SK-N-SH treated with all-trans-retinoic acid at 6 μM for 48 hours (cell line): ENCODE results near the gene ARHGAP8.

ENCODE experiments used
- ATAC-seq: fragments of 200-7000 bp; cut with Tn5 transposase; 3 replicates; pipeline ENCODE4 v1.9.1; 2020; ENCODE audit warnings: mild to moderate bottlenecking, moderate library complexity
- ARNTL ChIP-seq: fragments of 450-650 bp; formaldehyde crosslinking; IDR thresholded peaks from 2 replicates; pipeline ENCODE4 v1.5.0; 2020; ENCODE audit warnings: low read depth, mild to moderate bottlenecking, moderate library complexity, borderline replicate concordance
- BACH2 ChIP-seq: fragments of 250-450 bp; sonication (Bioruptor Pico); IDR thresholded peaks from 2 replicates; pipeline ENCODE4 v1.9.0; 2021; ENCODE audit warnings: mild to moderate bottlenecking, borderline replicate concordance
- CREB5 ChIP-seq: fragments of 250-450 bp; sonication (Bioruptor Pico); IDR thresholded peaks from 2 replicates; pipeline ENCODE4 v1.5.1; 2020; ENCODE audit warnings: low read depth, mild to moderate bottlenecking, moderate library complexity
- CSDC2 ChIP-seq: fragments of 250-450 bp; sonication (Bioruptor Pico); IDR thresholded peaks from 2 replicates; pipeline ENCODE4 v1.5.0; 2020; ENCODE audit warnings: mild to moderate bottlenecking, moderate library complexity
- CSRNP3 ChIP-seq: fragments of 250-450 bp; sonication (Bioruptor Pico); IDR thresholded peaks from 2 replicates; pipeline ENCODE4 v1.5.1; 2021; ENCODE audit warnings: mild to moderate bottlenecking, moderate library complexity
- ESRRG ChIP-seq: fragments of 250-450 bp; sonication (Bioruptor Pico); IDR thresholded peaks from 2 replicates; pipeline ENCODE4 v1.6.1; 2021; ENCODE audit warnings: mild to moderate bottlenecking
- GLIS3 ChIP-seq: fragments of 250-450 bp; sonication (Bioruptor Pico); IDR thresholded peaks from 2 replicates; pipeline ENCODE4 v1.5.0; 2020; ENCODE audit warnings: mild to moderate bottlenecking, moderate library complexity
- OSR1 ChIP-seq: fragments of 250-450 bp; sonication (Bioruptor Pico); IDR thresholded peaks from 2 replicates; pipeline ENCODE4 v1.8.0; 2022; ENCODE audit warnings: moderate library complexity, mild to moderate bottlenecking, inconsistent platforms
- PATZ1 ChIP-seq: fragments of 250-450 bp; sonication (Bioruptor Pico); IDR thresholded peaks from 2 replicates; pipeline ENCODE4 v1.8.0; 2020; ENCODE audit warnings: mild to moderate bottlenecking, moderate library complexity, borderline replicate concordance
- POU6F1 ChIP-seq: fragments of 250-450 bp; sonication (Bioruptor Pico); IDR thresholded peaks from 2 replicates; pipeline ENCODE4 v1.8.0; 2021; ENCODE audit warnings: low read depth, mild to moderate bottlenecking, moderate library complexity, borderline replicate concordance
- PPARA ChIP-seq: fragments of 250-450 bp; sonication (Bioruptor Pico); IDR thresholded peaks from 2 replicates; pipeline ENCODE4 v1.5.0; 2020; ENCODE audit warnings: mild to moderate bottlenecking, borderline replicate concordance
- RARB ChIP-seq: fragments of 250-450 bp; sonication (Bioruptor Pico); IDR thresholded peaks from 2 replicates; pipeline ENCODE4 v1.8.0; 2021; ENCODE audit warnings: mild to moderate bottlenecking, moderate library complexity
- SNAI2 ChIP-seq: fragments of 250-450 bp; sonication (Bioruptor Pico); IDR thresholded peaks from 2 replicates; pipeline ENCODE4 v1.5.0; 2020; ENCODE audit warnings: mild to moderate bottlenecking, moderate library complexity
- TCF4 ChIP-seq: fragments of 250-450 bp; sonication (Bioruptor Pico); IDR thresholded peaks from 2 replicates; pipeline ENCODE4 v1.8.0; 2021; ENCODE audit warnings: mild to moderate bottlenecking, moderate library complexity, borderline replicate concordance
- TOX ChIP-seq: fragments of 250-450 bp; sonication (Bioruptor Pico); IDR thresholded peaks from 2 replicates; pipeline ENCODE4 v1.8.0; 2021; ENCODE audit warnings: mild to moderate bottlenecking, moderate library complexity, borderline replicate concordance
- TSHZ2 ChIP-seq: fragments of 250-450 bp; sonication (Bioruptor Pico); IDR thresholded peaks from 2 replicates; pipeline ENCODE4 v1.5.0; 2020; ENCODE audit warnings: mild to moderate bottlenecking, moderate library complexity
- ZC3H10 ChIP-seq: fragments of 250-450 bp; sonication (Bioruptor Pico); IDR thresholded peaks from 2 replicates; pipeline ENCODE4 v1.5.1; 2021; ENCODE audit warnings: mild to moderate bottlenecking, moderate library complexity
- ZFP30 ChIP-seq: fragments of 450-650 bp; formaldehyde crosslinking; IDR thresholded peaks from 2 replicates; pipeline ENCODE4 v1.5.0; 2022; ENCODE audit warnings: mild to moderate bottlenecking, moderate library complexity
- ZNF565 ChIP-seq: fragments of 450-650 bp; formaldehyde crosslinking; conservative IDR thresholded peaks from 2 replicates; pipeline ENCODE4 v1.5.0; 2020; ENCODE audit warnings: low read depth, mild to moderate bottlenecking, moderate library complexity
- ZNF70 ChIP-seq: fragments of 450-650 bp; formaldehyde crosslinking; IDR thresholded peaks from 2 replicates; pipeline ENCODE4 v1.5.0; 2020; ENCODE audit warnings: mild to moderate bottlenecking, moderate library complexity
- ZNF8 ChIP-seq: fragments of 450-650 bp; formaldehyde crosslinking; IDR thresholded peaks from 2 replicates; pipeline ENCODE4 v1.5.0; 2020; ENCODE audit warnings: mild to moderate bottlenecking, moderate library complexity

Gene ARHGAP8

GRCh38 chr22:44892243-44892642, 139.9 kb downstream of the ARHGAP8 start:
- ATAC-seq = no peak
- no peak for TF ChIP-seq PATZ1 (CRISPR knock-in tag)

- TF ChIP-seq TCF4 (CRISPR knock-in tag) (no peak), ZNF8 (CRISPR knock-in tag) (no peak)
- ATAC-seq = no peak
Measured at GRCh38 chr22:44892803-44893730, 140.7 kb downstream of the ARHGAP8 start.

- ATAC-seq = no peak
Measured at GRCh38 chr22:44893731-44894080, 141.3 kb downstream of the ARHGAP8 start.

More at GRCh38 chr22:44893731-44894080, 141.3 kb downstream of the ARHGAP8 start:
- TF ChIP-seq ZNF565 (CRISPR knock-in tag) (no peak), CSDC2 (CRISPR knock-in tag) (no peak), ZFP30 (no peak), TSHZ2 (no peak), ARNTL (CRISPR knock-in tag) (no peak), TOX (CRISPR knock-in tag) (no peak), OSR1 (CRISPR knock-in tag) (no peak), CREB5 (no peak), ESRRG (CRISPR knock-in tag) (no peak), BACH2 (CRISPR knock-in tag) (no peak), GLIS3 (CRISPR knock-in tag) (no peak), CSRNP3 (CRISPR knock-in tag) (no peak), TCF4 (CRISPR knock-in tag) (no peak), ZC3H10 (CRISPR knock-in tag) (no peak), RARB (CRISPR knock-in tag) (no peak), POU6F1 (CRISPR knock-in tag) (no peak), ZNF70 (CRISPR knock-in tag) (no peak), PPARA (no peak), SNAI2 (CRISPR knock-in tag) (no peak), PATZ1 (CRISPR knock-in tag) (no peak)
